K562 (cell line): ENCODE results near the gene SRL. TPM values are rescaled to one million over a fixed set of nuclear protein-coding genes. Genes with fewer than 3 reads are reported as not detected.

Experiments used
- ATAC-seq: fragments of 200-7000 bp; cut with Tn5 transposase; 3 replicates; pipeline ENCODE4 v1.9.1; 2020; ENCODE audit warnings: moderate library complexity
- BruUV-seq: library from RNA; stranded (reverse); fragments of 400-500 nt; replicated peaks from 2 replicates; lab custom pipeline; 2021; lab: Mats Ljungman, UMichigan
- CTCF ChIA-PET: fragments of 300-600 bp; formaldehyde crosslinking; extraction: SDS; loops from one replicate; lab custom pipeline; 2021; ENCODE audit warnings: low intra/inter-chr PET ratio; lab: Yijun Ruan, JAX
- POLR2A ChIA-PET: fragments of 300-600, 350-650 bp; sonication (Branson Sonifier 250); formaldehyde crosslinking; extraction: SDS; loops from one replicate; lab custom pipeline; 2021; ENCODE audit warnings: antibody characterized with exemption, inconsistent platforms; lab: Yijun Ruan, JAX
- DNase-seq, 4 experiments: peaks; one replicate each; pipeline versions ENCODE4 v3.0.0 to v3.0.0-alpha.2; 2011 to 2018; ENCODE audit warnings: low spot score in 3 of 4, mixed read lengths in 3 of 4; ENCODE audit errors: extremely low read depth in 1 of 4
- FAIRE-seq: peaks from 2 replicates; lab custom pipeline; 2011; peaks lifted over from hg19 to GRCh38; lab: Jason Lieb, UNC
- H2AFZ ChIP-seq: 2 replicates; pipeline ENCODE4 v1.6.0; 2011; ENCODE audit warnings: low read depth, low read length, control low read depth, inconsistent platforms
- H3K27ac ChIP-seq: fragments of 200-600 bp; 3 replicates; pipeline ENCODE4 v1.8.0; 2011; ENCODE audit warnings: low read depth, mild to moderate bottlenecking, control low read depth, inconsistent platforms, low read length, moderate library complexity, mixed read lengths; ENCODE audit errors: extremely low read depth
- H3K27me3 ChIP-seq, 2 experiments: fragments of 300-600 bp in 1 of 2; 2 replicates in 1 of 2; 3 replicates in 1 of 2; pipeline versions ENCODE4 v1.6.0 to v1.8.0; 2011; ENCODE audit warnings: inconsistent platforms in 2 of 2, low read length in 2 of 2, mild to moderate bottlenecking in 1 of 2, mixed read lengths in 1 of 2, moderate library complexity in 1 of 2; ENCODE audit not compliant: control insufficient read depth in 2 of 2, insufficient read depth in 2 of 2
- H3K36me3 ChIP-seq: fragments of 300-600 bp; 3 replicates; pipeline ENCODE4 v1.8.0; 2011; ENCODE audit warnings: mild to moderate bottlenecking, low read length, inconsistent platforms; ENCODE audit not compliant: control insufficient read depth, insufficient read depth
- H3K4me1 ChIP-seq, 2 experiments: fragments of 200-600 bp in 1 of 2; replicated peaks in 1 of 2; 2 replicates in 1 of 2; 3 replicates in 1 of 2; pipeline versions ENCODE4 v1.5.1 to v1.8.0; 2011; ENCODE audit warnings: inconsistent platforms in 2 of 2, low read length in 2 of 2, mild to moderate bottlenecking in 1 of 2, mixed read lengths in 1 of 2, moderate library complexity in 1 of 2; ENCODE audit not compliant: control insufficient read depth in 2 of 2, insufficient read depth in 2 of 2
- H3K4me2 ChIP-seq: 2 replicates; pipeline ENCODE4 v1.6.1; 2011; ENCODE audit warnings: low read length, control low read depth, inconsistent platforms, mixed read lengths; ENCODE audit not compliant: insufficient read depth
- H3K4me3 ChIP-seq: fragments of 200-600 bp; sonication (generic), shearing (Covaris generic); 2 replicates; pipeline ENCODE4 v1.5.1; 2016; ENCODE audit warnings: control low read depth, inconsistent platforms
- H3K79me2 ChIP-seq: fragments of 200-600 bp; 3 replicates; pipeline ENCODE4 v1.8.0; 2011; ENCODE audit warnings: low read length, inconsistent platforms; ENCODE audit not compliant: control insufficient read depth, insufficient read depth
- H3K9ac ChIP-seq, 2 experiments: 2 replicates each; pipeline versions ENCODE4 v1.6.0 to v1.6.1; 2011; ENCODE audit warnings: low read depth in 2 of 2, low read length in 2 of 2, control low read depth in 1 of 2, inconsistent platforms in 1 of 2, mild to moderate bottlenecking in 1 of 2, mixed read lengths in 1 of 2; ENCODE audit not compliant: insufficient read depth in 1 of 2
- H3K9me1 ChIP-seq: one replicate; pipeline ENCODE4 v1.6.0; 2011; ENCODE audit warnings: inconsistent platforms, mild to moderate bottlenecking, low read length, moderate library complexity; ENCODE audit not compliant: control insufficient read depth, insufficient read depth
- H3K9me3 ChIP-seq: replicated peaks from 2 replicates; pipeline ENCODE4 v1.5.1; 2011; ENCODE audit warnings: low read depth, low read length, inconsistent platforms; ENCODE audit not compliant: control insufficient read depth, insufficient read depth
- H4K20me1 ChIP-seq: replicated peaks from 2 replicates; pipeline ENCODE4 v1.6.1; 2011; ENCODE audit warnings: low read length, inconsistent platforms, mixed read lengths; ENCODE audit not compliant: control insufficient read depth, insufficient read depth
- BCOR ChIP-seq: fragments of 450-650 bp; IDR thresholded peaks from 2 replicates; pipeline ENCODE4 v1.6.1; 2016
- BRF2 ChIP-seq: IDR thresholded peaks from 3 replicates; pipeline ENCODE4 v1.6.1; 2011; ENCODE audit warnings: borderline replicate concordance, mild to moderate bottlenecking; ENCODE audit not compliant: insufficient read length, insufficient read depth
- CHD4 ChIP-seq: fragments of 200-600 bp; sonication (generic); IDR thresholded peaks from 3 replicates; pipeline ENCODE4 v1.6.1; 2012; ENCODE audit warnings: low read depth, mild to moderate bottlenecking, mixed read lengths, low read length, inconsistent platforms; ENCODE audit not compliant: insufficient read depth, insufficient replicate concordance, poor library complexity, severe bottlenecking
- FOXA3 ChIP-seq, 2 experiments: fragments of 450-650 bp in 1 of 2; sonication (generic) in 1 of 2; formaldehyde crosslinking; IDR thresholded peaks in 1 of 2; conservative IDR thresholded peaks in 1 of 2; 2 replicates each; pipeline versions ENCODE4 v1.4.0 to v1.8.0; 2020 to 2022; ENCODE audit warnings: mild to moderate bottlenecking in 2 of 2, missing genetic modification reagents in 1 of 2
- GABPA ChIP-seq: fragments of 200-800 bp; sonication (Bioruptor generic); conservative IDR thresholded peaks from 2 replicates; pipeline ENCODE4 v1.6.1; 2016; ENCODE audit warnings: low read depth, missing genetic modification characterization, missing compliant biosample characterization
- HES1 ChIP-seq: fragments of 450-650 bp; IDR thresholded peaks from 2 replicates; pipeline ENCODE4 v1.6.1; 2016; ENCODE audit warnings: low read depth, mild to moderate bottlenecking, moderate library complexity
- HMG20A ChIP-seq: fragments of 450-650 bp; formaldehyde crosslinking; conservative IDR thresholded peaks from 2 replicates; pipeline ENCODE4 v1.4.0; 2020; ENCODE audit warnings: mild to moderate bottlenecking, mixed read lengths
- HNRNPUL1 ChIP-seq: fragments of 200-400 bp; formaldehyde crosslinking; IDR thresholded peaks from 2 replicates; pipeline ENCODE4 v1.6.1; 2017; ENCODE audit warnings: low read length
- ILK ChIP-seq: fragments of 450-650 bp; IDR thresholded peaks from 2 replicates; pipeline ENCODE4 v1.6.1; 2016; ENCODE audit warnings: missing genetic modification characterization, low read depth, mild to moderate bottlenecking, missing compliant biosample characterization, moderate library complexity, borderline replicate concordance
- LARP7 ChIP-seq: fragments of 450-650 bp; IDR thresholded peaks from 2 replicates; pipeline ENCODE4 v1.6.1; 2016
- MBD1 ChIP-seq: fragments of 250-450 bp; sonication (Bioruptor Pico); IDR thresholded peaks from 2 replicates; pipeline ENCODE4 v1.8.0; 2022; ENCODE audit warnings: inconsistent platforms
- RBM25 ChIP-seq: fragments of 200-400 bp; formaldehyde crosslinking; IDR thresholded peaks from 2 replicates; pipeline ENCODE4 v1.6.1; 2018; ENCODE audit warnings: low read length, low read depth, moderate library complexity; ENCODE audit not compliant: severe bottlenecking
- SMARCA5 ChIP-seq: fragments of 450-650 bp; IDR thresholded peaks from 2 replicates; pipeline ENCODE4 v1.6.1; 2016
- SREBF1 ChIP-seq: fragments of 150-350 bp; IDR thresholded peaks from 2 replicates; pipeline ENCODE4 v1.6.1; 2014; ENCODE audit warnings: antibody characterized with exemption, low read depth, low read length, borderline replicate concordance
- U2AF2 ChIP-seq: fragments of 200-400 bp; formaldehyde crosslinking; optimal IDR thresholded peaks from 2 replicates; pipeline ENCODE3; 2017; ENCODE audit warnings: low read depth, mild to moderate bottlenecking, low read length
- ZNF3 ChIP-seq: fragments of 250-450 bp; sonication (Bioruptor Pico); IDR thresholded peaks from 2 replicates; pipeline ENCODE4 v1.5.0; 2021; ENCODE audit warnings: mild to moderate bottlenecking, moderate library complexity
- ZSCAN32 ChIP-seq: fragments of 450-650 bp; formaldehyde crosslinking; IDR thresholded peaks from 2 replicates; pipeline ENCODE4 v1.4.0; 2020; ENCODE audit warnings: mild to moderate bottlenecking, moderate library complexity
- WGBS: fragments of 100-300 bp; shearing (Covaris generic); methylation state at CpG from one replicate; pipeline ENCODE4 v1.1.6; 2016; ENCODE audit warnings: low coverage, mixed read lengths; ENCODE audit not compliant: insufficient coverage; ENCODE audit errors: missing lambda C conversion rate; 5-methylcytosine and 5-hydroxymethylcytosine counted together
- in situ Hi-C: fragments of 300-500 bp; cut with MboI; formaldehyde crosslinking; loops from 4 replicates; pipeline ENCODE4 v1.15.0; 2018; ENCODE audit warnings: inconsistent platforms, mixed read lengths
- intact Hi-C: fragments of 100-400 bp; cut with micrococcal nuclease; formaldehyde crosslinking; loops from 2 replicates; pipeline ENCODE4 v1.14.2; 2022
- polyA plus RNA-seq, 8 experiments: library from polyadenylated mRNA; depleted of rRNA in 4 of 8; stranded (reverse) in 5 of 8; unstranded in 3 of 8; fragments of >200 nt; fragmentation: Nextera tagmentation in 2 of 8; fragmentation: Illumina TruSeq in 1 of 8; extraction: Ambion mirVana in 2 of 8; extraction: Trizol in 1 of 8; gene quantifications; 2 replicates each; pipeline versions ENCODE4 v1.2.1 to v1.2.3, GENCODE V29; 2011 to 2014; ENCODE audit warnings: inconsistent platforms in 1 of 8, missing spikeins in 1 of 8
- total RNA-seq, 7 experiments: library from RNA; depleted of rRNA in 6 of 7; stranded (reverse); fragments of >200 nt in 6 of 7; fragmentation: Illumina TruSeq in 2 of 7; extraction: Trizol in 2 of 7; gene quantifications; 2 replicates each; pipeline versions ENCODE4 v1.2.1 to v1.2.3, GENCODE V29; 2011 to 2021; ENCODE audit warnings: low replicate concordance in 1 of 7

SRL gene
- total and polyA plus RNA-seq, 9 of the 15 experiments (the other 6 are each of a cell fraction or from before 2014, with no cell fraction given) = 0.01 TPM; not detected in 8

GRCh38 chr16:4204521-4204920 is 37.4 kb downstream of the SRL start:
- CTCF ChIA-PET = interaction anchor here (0.5 kb wide), 1 partner anchor 677 kb away, joined by 3 read pairs; no protein-coding TSS in a partner anchor
- no peaks in the 10 kb centered on the region for H3K79me2 ChIP-seq
- H4K20me1 ChIP-seq = no peaks in the 10 kb centered on the region; the same call in 1 of the 2 replicates
- H3K9ac ChIP-seq = no peak overlapping the region
- POLR2A ChIA-PET = interaction anchor here (1.3 kb wide), 1 partner anchor 35 kb away, joined by 3 read pairs; no protein-coding TSS in a partner anchor
- H3K9me1 ChIP-seq = no peaks in the 10 kb centered on the region
- in situ Hi-C loops (loop anchor here (10.0 kb wide), 1 partner anchor 120 kb away; no protein-coding TSS in a partner anchor), intact Hi-C loops (loop anchor here (10.0 kb wide), 1 partner anchor 200 kb away; no protein-coding TSS in a partner anchor)
- FAIRE-seq = peak; percentile 6
- H3K27ac ChIP-seq = no peak overlapping the region
- ATAC-seq = no peak
- BruUV-seq = no TSS peak
- no peak for DNase-seq
- no peak overlapping the region for H2AFZ ChIP-seq
- WGBS = 30% methylated on average over 6 of the region's 9 CpGs
- H3K4me1 ChIP-seq = peaks cover 12 to 16% of the 10 kb centered on the region in 2 experiments; a peak in 4 of 5 replicates
- no peak for TF ChIP-seq ZSCAN32 (CRISPR knock-in tag)
- no peak for TF ChIP-seq CHD4
- no peak for TF ChIP-seq BCOR
- no peak for TF ChIP-seq BRF2
- TF ChIP-seq FOXA3 (CRISPR knock-in tag; conservative IDR thresholded peaks at IDR 0.05 in 1 of 2, IDR thresholded peaks at IDR 0.05 in 1 of 2) = no peak
- no peak for TF ChIP-seq SMARCA5
- no peak for TF ChIP-seq HMG20A (CRISPR knock-in tag)
- TF ChIP-seq HNRNPUL1 = no peak
- no peak for TF ChIP-seq MBD1 (CRISPR knock-in tag)
- no peak for TF ChIP-seq SREBF1
- no peak for TF ChIP-seq RBM25
- TF ChIP-seq U2AF2 = no peak
- no peak for TF ChIP-seq GABPA (tag)
- no peak for TF ChIP-seq HES1
- TF ChIP-seq LARP7 = no peak
- TF ChIP-seq ILK (tag) = no peak
- no peak for TF ChIP-seq ZNF3 (CRISPR knock-in tag)
- no peak overlapping the region for H3K4me2 ChIP-seq
- no peaks in the 10 kb centered on the region for H3K9me3 ChIP-seq
- H3K36me3 ChIP-seq = no peaks in the 10 kb centered on the region
- H3K27me3 ChIP-seq = peaks cover 13 to 63% of the 10 kb centered on the region in 2 experiments; a peak in 4 of 5 replicates
- H3K4me3 ChIP-seq = no peak overlapping the region
